GM18519 (cell line): ENCODE data around the gene CHD3.
"Not testable (repeated sequence)": the region's sequence is repeated elsewhere in the genome, so short reads cannot be mapped to it uniquely, and the experiment has no call there.

Experiments used
- ATAC-seq: cut with Tn5 transposase; IDR thresholded peaks from one replicate; pipeline ENCODE4 v1.9.1; 2021; ENCODE audit warnings: mild to moderate bottlenecking, moderate library complexity; ENCODE audit not compliant: unreplicated experiment, low FRiP score

The CHD3 gene

GRCh38 chr17:7849751-7850504 is 38.7 kb upstream of the CHD3 start:
- no peak for ATAC-seq

- no peak for ATAC-seq
Measured at GRCh38 chr17:7850701-7851437, 37.7 kb upstream of the CHD3 start.

- ATAC-seq, result peak; percentile 38
Measured at GRCh38 chr17:7851438-7852261, 36.9 kb upstream of the CHD3 start.

GRCh38 chr17:7852262-7852670 is 36.3 kb upstream of the CHD3 start:
- no peak for ATAC-seq

DNA sequence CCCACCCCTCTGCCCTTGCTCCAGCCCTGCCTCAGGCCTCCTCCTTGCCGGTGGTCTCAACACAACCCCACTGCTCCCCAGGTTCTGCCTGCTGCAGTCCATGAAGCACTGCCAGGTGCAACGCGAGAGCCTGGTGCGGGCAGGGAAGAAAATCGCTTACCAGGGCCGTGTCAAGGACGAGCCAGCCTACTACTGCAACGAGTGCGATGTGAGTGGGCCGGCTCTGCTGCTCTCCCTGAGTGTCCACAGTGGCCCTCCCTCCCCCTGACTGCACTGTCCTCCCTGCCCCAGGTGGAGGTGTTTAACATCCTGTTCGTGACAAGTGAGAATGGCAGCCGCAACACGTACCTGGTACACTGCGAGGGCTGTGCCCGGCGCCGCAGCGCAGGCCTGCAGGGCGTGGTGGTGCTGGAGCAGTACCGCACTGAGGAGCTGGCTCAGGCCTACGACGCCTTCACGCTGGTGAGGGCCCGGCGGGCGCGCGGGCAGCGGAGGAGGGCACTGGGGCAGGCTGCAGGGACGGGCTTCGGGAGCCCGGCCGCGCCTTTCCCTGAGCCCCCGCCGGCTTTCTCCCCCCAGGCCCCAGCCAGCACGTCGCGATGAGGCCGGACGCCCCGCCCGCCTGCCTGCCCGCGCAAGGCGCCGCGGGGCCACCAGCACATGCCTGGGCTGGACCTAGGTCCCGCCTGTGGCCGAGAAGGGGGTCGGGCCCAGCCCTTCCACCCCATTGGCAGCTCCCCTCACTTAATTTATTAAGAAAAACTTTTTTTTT is 35.5 kb upstream of the CHD3 start:
- no peak for ATAC-seq

GRCh38 chr17:7853691-7854038 is 34.9 kb upstream of the CHD3 start:
- ATAC-seq, result no peak

DNA sequence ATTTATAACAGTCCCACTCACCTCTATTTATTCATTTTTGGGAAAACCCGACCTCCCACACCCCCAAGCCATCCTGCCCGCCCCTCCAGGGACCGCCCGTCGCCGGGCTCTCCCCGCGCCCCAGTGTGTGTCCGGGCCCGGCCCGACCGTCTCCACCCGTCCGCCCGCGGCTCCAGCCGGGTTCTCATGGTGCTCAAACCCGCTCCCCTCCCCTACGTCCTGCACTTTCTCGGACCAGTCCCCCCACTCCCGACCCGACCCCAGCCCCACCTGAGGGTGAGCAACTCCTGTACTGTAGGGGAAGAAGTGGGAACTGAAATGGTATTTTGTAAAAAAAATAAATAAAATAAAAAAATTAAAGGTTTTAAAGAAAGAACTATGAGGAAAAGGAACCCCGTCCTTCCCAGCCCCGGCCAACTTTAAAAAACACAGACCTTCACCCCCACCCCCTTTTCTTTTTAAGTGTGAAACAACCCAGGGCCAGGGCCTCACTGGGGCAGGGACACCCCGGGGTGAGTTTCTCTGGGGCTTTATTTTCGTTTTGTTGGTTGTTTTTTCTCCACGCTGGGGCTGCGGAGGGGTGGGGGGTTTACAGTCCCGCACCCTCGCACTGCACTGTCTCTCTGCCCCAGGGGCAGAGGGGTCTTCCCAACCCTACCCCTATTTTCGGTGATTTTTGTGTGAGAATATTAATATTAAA is 34.4 kb upstream of the CHD3 start:
- ATAC-seq, result no peak

GRCh38 chr17:7854851-7855659 is 33.5 kb upstream of the CHD3 start, which contains the start of gene TMEM88:
TMEM88 (plus strand) TSS chr17:7855066; CDS start chr17:7855075, 9 bp downstream.
- no peak for ATAC-seq

- no peak for ATAC-seq
Measured at GRCh38 chr17:7855660-7856010, 33.0 kb upstream of the CHD3 start.

GRCh38 chr17:7856011-7856810 is 32.4 kb upstream of the CHD3 start:
- ATAC-seq, result no peak

DNA sequence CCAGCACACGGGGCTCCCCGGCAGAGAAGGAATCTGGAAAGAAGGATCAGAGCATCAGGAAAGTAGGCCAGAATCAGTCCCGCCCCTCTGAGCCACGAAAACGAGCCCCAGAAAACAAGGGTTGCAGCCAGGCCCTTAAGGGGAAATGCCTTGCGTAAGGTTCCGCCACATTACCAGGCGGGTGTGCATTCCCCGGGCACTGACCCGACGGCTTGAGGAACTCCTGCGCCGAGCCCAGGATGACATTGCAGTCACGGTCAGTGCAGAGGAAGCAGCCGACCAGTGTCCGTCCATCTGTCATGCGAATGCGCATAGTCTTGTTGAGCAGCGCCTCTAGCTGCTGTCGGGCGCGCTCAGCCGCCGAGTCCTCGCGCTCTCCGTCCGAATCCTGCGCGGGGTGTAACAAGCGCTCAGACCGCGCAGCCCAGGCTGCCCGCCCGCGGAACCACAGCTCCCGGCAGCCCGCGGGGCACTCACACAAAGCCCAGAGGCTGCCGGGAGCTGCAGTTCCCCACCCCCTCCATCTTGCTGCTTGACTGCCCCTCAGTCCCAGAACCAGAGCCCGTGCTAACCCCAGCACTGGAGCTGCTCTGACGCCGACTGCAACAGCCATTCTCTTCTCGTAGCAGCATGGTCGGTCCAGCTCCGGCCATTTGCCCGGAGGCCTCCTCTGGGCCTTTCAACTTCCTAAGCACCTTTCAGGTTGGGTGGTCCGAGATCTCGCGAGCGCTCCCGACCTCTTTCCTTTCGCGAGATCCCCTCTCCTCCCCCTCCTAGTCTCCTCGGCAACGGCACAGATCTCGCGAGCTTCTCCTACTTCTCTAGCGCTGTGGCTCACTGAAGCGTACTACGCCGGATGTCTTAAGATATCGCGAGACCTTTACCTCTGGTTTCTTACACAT is 31.5 kb upstream of the CHD3 start, which contains the start of gene NAA38:
Gene NAA38, minus strand, starts transcription at position 749 of the 902 bp plus-strand sequence. Its CDS starts 96 bp downstream, at position 653.
- ATAC-seq, result peak; percentile 56

DNA sequence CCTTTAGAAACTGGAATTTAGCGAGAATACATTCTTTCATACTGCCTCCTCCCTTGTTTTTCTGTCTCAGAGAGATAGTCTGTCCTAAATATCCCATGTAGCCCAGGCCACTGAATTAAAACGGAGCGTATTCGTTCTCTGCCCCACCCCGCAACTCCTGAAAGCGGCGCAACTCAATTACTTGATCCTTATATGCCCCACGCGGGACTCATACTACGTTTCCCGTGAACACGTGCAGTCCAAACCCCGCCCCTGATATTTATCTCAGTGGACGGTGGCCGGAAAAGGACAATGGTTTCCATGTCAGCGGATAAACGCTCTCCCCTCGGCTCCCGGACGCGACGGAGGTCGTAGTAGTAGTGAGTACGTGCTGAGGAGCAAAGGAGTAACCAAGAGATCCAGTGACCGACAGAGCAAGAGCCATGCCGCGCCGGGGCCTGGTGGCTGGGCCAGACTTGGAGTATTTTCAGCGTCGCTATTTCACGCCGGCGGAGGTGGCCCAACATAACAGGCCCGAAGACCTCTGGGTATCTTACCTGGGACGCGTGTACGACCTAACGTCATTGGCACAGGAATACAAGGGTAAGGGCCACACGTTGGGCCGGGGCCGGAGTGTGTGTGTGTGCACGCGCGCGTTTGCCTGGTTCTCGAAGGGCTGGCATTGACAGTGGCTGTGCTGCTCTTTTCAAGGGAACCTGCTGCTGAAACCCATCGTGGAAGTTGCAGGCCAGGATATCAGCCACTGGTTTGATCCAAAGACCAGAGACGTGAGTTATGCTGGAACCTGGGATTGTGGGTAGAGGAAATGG is 30.7 kb upstream of the CHD3 start, which contains the start of gene CYB5D1:
Gene CYB5D1, plus strand, starts transcription at position 291 of the 809 bp plus-strand sequence. Its CDS starts 132 bp downstream, at position 423.
- no peak for ATAC-seq

GRCh38 chr17:7858522-7858810 is 30.1 kb upstream of the CHD3 start:
- ATAC-seq, result no peak

DNA sequence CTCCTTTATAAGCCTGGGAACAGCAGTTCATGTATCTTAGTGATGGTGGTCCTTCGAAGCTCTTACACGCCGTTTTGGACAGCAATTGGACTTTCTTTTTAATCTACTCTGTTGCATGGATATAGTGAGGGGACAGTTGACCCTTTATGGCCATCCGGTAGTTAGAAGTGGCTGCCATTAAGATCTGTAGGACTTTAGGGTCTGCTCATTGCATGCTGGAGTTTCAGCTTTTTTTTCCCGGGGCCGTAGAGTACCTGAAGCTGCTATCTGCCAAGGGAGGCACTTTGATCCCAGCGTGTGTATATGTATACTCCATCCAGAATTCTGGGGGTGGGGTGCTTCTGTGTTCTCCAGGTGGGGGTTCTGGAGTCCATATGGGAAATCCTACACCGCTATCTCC is 29.6 kb upstream of the CHD3 start:
- no peak for ATAC-seq

- no peak for ATAC-seq
Measured at GRCh38 chr17:7862692-7863437, 25.7 kb upstream of the CHD3 start.

- ATAC-seq, result not testable (repeated sequence)
Measured at GRCh38 chr17:7864384-7864783, 24.2 kb upstream of the CHD3 start.
